ENCODE measurements around the gene ZNF639. TPM values are rescaled to one million over a fixed set of nuclear protein-coding genes. Genes with fewer than 3 reads are reported as not detected.

ZNF639 gene
- total and polyA plus RNA-seq, 8 donors: 15.7 to 66.1 (median 30.4) TPM

GRCh38 chr3:179292450-179292849, 30.4 kb upstream of the ZNF639 start:
- Histone ChIP-seq H3K36me3 (no peaks in the 10 kb centered on the region), H3K4me1 (no peaks in the 10 kb centered on the region), H3K9me3 (no peaks in the 10 kb centered on the region), H3K27me3 (no peaks in the 10 kb centered on the region), H3K27ac (no peak overlapping the region), H3K4me3 (no peak overlapping the region)
- WGBS, 5 donors: 57 to 73% (median 62%) methylated on average over 2 of the region's 2 CpGs
- no peak for DNase-seq
- TF ChIP-seq, protein P1, sequence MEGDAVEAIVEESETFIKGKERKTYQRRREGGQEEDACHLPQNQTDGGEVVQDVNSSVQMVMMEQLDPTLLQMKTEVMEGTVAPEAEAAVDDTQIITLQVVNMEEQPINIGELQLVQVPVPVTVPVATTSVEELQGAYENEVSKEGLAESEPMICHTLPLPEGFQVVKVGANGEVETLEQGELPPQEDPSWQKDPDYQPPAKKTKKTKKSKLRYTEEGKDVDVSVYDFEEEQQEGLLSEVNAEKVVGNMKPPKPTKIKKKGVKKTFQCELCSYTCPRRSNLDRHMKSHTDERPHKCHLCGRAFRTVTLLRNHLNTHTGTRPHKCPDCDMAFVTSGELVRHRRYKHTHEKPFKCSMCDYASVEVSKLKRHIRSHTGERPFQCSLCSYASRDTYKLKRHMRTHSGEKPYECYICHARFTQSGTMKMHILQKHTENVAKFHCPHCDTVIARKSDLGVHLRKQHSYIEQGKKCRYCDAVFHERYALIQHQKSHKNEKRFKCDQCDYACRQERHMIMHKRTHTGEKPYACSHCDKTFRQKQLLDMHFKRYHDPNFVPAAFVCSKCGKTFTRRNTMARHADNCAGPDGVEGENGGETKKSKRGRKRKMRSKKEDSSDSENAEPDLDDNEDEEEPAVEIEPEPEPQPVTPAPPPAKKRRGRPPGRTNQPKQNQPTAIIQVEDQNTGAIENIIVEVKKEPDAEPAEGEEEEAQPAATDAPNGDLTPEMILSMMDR (IDR thresholded peaks at IDR 0.05): no peak
- no peak for TF ChIP-seq POLR2AphosphoS5 (IDR thresholded peaks at IDR 0.05)
- TF ChIP-seq EP300 (IDR thresholded peaks at IDR 0.05): no peak
- TF ChIP-seq POLR2A (IDR thresholded peaks at IDR 0.05): no peak
- intact Hi-C loops (cut with DNase I; ENCODE audit: low total_unique reads): no loop called here

- TF ChIP-seq POLR2A (IDR thresholded peaks at IDR 0.05): no peak
- no peak for TF ChIP-seq EP300 (IDR thresholded peaks at IDR 0.05)
- TF ChIP-seq, protein P1 (IDR thresholded peaks at IDR 0.05): no peak
- TF ChIP-seq POLR2AphosphoS5 (IDR thresholded peaks at IDR 0.05): no peak
Measured at GRCh38 chr3:179297971-179298725, 24.7 kb upstream of the ZNF639 start.

DNA sequence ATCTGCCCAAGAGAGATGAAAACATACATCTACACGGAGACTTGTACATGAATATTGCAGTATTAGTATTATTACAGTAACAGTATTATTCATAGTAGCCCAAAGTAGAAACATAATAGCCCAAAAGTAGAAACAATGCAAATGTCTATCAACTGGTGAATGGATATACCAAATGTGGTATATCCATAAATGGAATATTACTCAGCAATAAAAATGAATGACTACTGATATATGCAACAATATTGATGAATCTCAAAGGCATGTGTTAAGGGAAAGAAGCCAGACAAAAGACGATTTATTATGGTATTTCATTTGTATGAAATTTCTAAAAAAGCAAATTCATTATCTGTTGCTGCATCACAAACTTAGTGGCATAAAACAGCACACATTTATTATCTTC, 23.5 kb upstream of the ZNF639 start:
- WGBS, 5 donors: 85 to 89% (median 88%) methylated on average over 2 of the region's 2 CpGs
- no peak overlapping the region for H3K27ac ChIP-seq
- H3K36me3 ChIP-seq: no peaks in the 10 kb centered on the region
- no peaks in the 10 kb centered on the region for H3K27me3 ChIP-seq
- no peak overlapping the region for H3K4me3 ChIP-seq
- intact Hi-C loops (cut with DNase I; ENCODE audit: low total_unique reads): no loop called here
- no peaks in the 10 kb centered on the region for H3K4me1 ChIP-seq
- no peak for TF ChIP-seq POLR2AphosphoS5 (IDR thresholded peaks at IDR 0.05)
- H3K9me3 ChIP-seq: peaks cover 0 to 5% (median 0%) of the 10 kb centered on the region in 4 donors
- no peak for DNase-seq

More at GRCh38 chr3:179297971-179298725, 24.7 kb upstream of the ZNF639 start:
- no peaks in the 10 kb centered on the region for H3K27me3 ChIP-seq
- H3K27ac ChIP-seq: no peak overlapping the region
- 68 to 77% (median 69%) methylated on average over 5 of the region's 5 CpGs for whole genome bisulfite sequencing, 5 donors
- DNase-seq: no peak
- H3K4me1 ChIP-seq: no peaks in the 10 kb centered on the region
- H3K4me3 ChIP-seq: no peak overlapping the region
- intact Hi-C loops (cut with DNase I; ENCODE audit: low total_unique reads): no loop called here
- H3K36me3 ChIP-seq: no peaks in the 10 kb centered on the region
- H3K9me3 ChIP-seq: peaks cover 0 to 5% (median 0%) of the 10 kb centered on the region in 4 donors

DNA sequence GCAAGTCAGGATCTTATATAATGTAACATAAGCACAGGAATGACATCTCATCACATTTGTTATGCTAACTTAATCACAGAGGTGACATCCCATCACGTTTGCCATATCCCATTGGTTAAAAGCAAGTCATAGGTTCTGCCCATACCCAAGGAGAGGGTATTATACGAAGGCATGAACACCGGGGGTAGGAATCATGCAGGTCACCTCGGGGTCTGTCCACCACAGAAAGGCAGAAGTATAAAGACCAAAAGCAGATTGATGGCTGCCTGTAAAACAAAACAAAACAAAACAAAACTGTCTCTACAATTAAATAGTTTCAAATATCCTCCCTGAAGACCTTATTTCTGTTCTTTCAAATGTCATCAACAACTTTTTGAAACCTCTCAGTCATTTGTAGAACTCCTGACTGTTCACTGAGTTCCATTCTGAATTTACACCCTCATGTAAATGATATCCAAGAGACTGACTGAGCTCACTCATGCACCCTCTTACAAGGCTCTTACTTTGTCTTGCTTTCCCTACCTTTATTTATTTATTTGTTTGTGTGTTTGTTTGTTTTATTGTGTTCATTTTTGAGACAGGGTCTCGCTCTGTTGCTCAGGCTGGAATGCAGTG, 22.7 kb upstream of the ZNF639 start:
- H3K36me3 ChIP-seq: no peaks in the 10 kb centered on the region
- DNase-seq: no peak
- no peak overlapping the region for H3K27ac ChIP-seq
- H3K27me3 ChIP-seq: no peaks in the 10 kb centered on the region
- TF ChIP-seq POLR2AphosphoS5 (IDR thresholded peaks at IDR 0.05): no peak
- TF ChIP-seq EP300 (IDR thresholded peaks at IDR 0.05): no peak
- TF ChIP-seq, protein P1 (IDR thresholded peaks at IDR 0.05): no peak
- no peak for TF ChIP-seq POLR2A (IDR thresholded peaks at IDR 0.05)
- intact Hi-C loops (cut with DNase I; ENCODE audit: low total_unique reads): no loop called here
- no peak overlapping the region for H3K4me3 ChIP-seq
- WGBS, 5 donors: 72 to 82% (median 79%) methylated on average over 5 of the region's 5 CpGs
- H3K9me3 ChIP-seq: peaks cover 0 to 5% (median 0%) of the 10 kb centered on the region in 4 donors
- H3K4me1 ChIP-seq: no peaks in the 10 kb centered on the region

DNA sequence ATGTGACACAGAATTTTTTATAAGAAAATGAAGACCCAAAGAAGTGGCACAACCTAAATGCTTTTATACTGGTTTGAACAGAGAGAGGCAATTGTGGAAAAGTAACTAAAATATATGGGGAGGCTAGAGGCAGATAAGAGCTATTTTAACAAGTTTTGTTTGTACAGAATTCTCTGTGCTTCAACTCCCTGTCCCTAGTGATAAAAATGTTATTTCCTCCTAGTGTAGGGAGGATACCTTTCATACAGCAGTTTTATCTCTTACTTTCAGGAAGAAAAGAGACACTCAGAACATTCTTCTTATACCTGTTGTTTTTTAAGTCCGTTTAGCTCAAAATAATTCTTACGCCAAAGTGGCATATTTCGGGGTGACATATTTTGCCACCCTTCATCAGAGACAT, 21.2 kb upstream of the ZNF639 start:
- no peaks in the 10 kb centered on the region for H3K36me3 ChIP-seq
- no peaks in the 10 kb centered on the region for H3K27me3 ChIP-seq
- H3K4me3 ChIP-seq: no peak overlapping the region
- TF ChIP-seq, protein P1 (IDR thresholded peaks at IDR 0.05): no peak
- no peak for TF ChIP-seq POLR2A (IDR thresholded peaks at IDR 0.05)
- no peak for TF ChIP-seq EP300 (IDR thresholded peaks at IDR 0.05)
- TF ChIP-seq POLR2AphosphoS5 (IDR thresholded peaks at IDR 0.05): no peak
- H3K4me1 ChIP-seq: no peaks in the 10 kb centered on the region
- H3K27ac ChIP-seq: no peak overlapping the region
- peaks cover 0 to 5% (median 0%) of the 10 kb centered on the region in 4 donors for H3K9me3 ChIP-seq
- intact Hi-C loops (cut with DNase I; ENCODE audit: low total_unique reads): no loop called here
- DNase-seq: no peak
- 62 to 66% (median 64%) methylated on average over 3 of the region's 3 CpGs for WGBS, 5 donors
